Stimulated activated CD4-positive, alpha-beta T cell treated with anti-CD3 and anti-CD28 coated beads, Interleukin-2, amount 100 ng/mL, for 4 hours (primary cell): ENCODE results near the gene CLIP4.
A peak's percentile ranks its signal among the peaks of the same experiment; 100 is the strongest.

Experiments
- DNase-seq: peaks from one replicate; pipeline ENCODE4 v3.0.0-alpha.2; 2020; ENCODE audit warnings: low read depth

CLIP4 gene

DNA sequence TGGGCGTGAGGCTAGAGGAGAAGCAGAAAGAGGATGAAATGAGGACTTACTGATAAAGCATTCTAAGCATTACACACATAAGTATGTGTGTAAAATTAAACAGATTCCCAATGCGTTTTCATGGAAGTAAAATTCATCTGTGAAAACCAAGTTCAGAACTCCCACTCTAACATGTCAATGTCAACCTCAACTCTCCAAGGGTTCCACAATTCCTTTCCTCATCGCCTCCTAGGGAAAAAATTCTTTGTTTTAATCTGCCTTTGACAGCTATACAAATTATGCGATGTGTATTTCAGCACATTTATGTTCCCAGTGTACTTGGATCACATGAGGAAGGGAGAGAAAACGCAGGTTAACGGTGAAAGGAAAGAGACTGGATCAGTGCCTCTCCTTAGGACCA lies 76.6 kb downstream of the CLIP4 start:
- DNase-seq: no peak

GRCh38 chr2:29192526-29192925 lies 77.3 kb downstream of the CLIP4 start:
- no peak for DNase-seq

GRCh38 chr2:29193111-29193510 lies 77.9 kb downstream of the CLIP4 start:
- no peak for DNase-seq

DNA sequence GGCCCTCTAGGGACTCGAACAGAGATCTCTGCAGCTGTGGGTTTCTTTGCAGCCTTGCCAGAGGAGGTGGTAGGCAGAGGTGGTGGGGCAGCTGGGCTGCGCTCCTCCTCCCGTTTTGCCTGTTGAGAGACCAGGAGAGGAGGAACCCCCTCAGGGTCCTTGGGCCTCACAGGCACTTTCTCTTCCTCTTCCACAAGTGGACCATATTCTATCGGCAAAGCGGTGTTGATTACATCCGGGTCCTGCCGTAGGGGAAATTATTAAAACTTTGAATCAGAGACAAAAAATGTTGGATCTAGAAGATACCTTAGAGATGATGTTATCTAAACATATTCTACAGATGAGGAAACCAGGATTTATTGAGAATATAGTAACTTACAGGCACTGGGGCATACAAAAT lies 78.5 kb downstream of the CLIP4 start:
- DNase-seq: no peak

GRCh38 chr2:29195796-29196195 lies 80.6 kb downstream of the CLIP4 start:
- no peak for DNase-seq

- DNase-seq: peak; percentile 67
These were observed 81.9 kb downstream of the CLIP4 start for GRCh38 chr2:29196792-29197788.

GRCh38 chr2:29201979-29202378 lies 86.8 kb downstream of the CLIP4 start:
- no peak for DNase-seq

DNA sequence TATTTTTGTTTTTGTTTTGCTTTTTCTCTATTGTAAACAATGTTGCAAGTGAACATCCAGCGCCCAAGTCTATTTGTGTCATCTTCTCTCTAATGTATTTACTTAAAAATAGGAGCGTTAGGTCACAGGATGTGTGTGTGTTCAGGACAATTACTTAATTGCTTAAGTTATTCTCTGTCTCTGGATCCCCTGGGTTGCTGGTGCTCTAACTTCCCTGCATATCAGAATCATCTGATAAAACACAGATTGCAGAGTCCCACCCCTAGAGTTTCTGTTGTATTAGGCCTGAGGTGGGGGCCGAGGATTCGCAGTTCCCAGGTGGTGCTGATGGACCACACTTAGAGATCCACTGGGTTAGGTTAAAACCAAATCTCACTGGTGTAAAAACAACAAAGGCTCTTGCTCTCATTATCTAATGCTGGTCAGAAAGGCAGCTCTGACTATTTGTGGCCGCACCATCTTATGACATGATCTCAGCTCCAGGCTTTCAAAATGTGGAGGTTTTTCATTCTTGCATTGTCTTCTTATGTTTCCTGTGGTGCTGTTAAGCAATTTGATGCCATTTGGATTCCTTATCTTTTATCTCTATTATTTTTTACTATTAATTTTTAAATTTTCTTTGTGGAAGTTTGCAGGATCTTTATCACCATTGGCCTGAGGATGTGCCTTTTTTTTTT lies 87.7 kb downstream of the CLIP4 start:
- no peak for DNase-seq

GRCh38 chr2:29206941-29207340 lies 91.7 kb downstream of the CLIP4 start:
- DNase-seq: no peak

DNA sequence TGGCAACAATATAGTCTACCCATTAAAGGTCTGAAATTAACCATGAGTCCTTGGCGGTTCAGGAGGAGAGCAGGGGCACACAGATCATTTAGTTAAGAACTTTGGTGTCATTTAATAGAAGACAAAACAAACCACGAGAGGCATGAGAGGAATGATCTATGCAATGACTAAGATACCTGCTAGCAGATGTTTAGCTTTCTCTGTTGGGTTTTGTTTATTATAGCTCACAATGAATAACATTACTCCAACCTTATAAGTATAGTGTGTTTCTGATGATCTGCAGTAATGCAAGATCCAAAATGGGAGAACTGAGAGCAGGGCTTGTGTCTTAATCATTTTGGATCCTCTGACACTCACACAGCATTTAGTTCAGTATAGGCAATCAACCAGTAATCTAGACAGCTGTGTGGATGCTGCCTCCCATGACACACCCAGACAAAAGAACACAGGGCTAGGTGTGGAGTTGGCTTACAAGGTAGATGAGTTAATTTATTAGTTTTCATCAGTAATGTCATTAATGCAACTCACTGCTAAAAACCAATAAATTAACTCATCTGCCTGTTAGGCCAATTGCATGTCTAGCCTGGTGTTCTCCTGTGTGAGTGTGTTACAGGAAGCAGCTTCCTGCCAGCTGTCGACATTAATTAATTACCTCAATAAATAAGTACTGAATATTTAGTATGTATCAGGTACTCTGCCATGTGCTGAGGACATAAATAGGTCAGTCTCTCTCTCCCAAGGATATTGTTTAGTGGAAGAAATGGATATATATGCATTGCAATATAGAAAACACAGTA lies 92.3 kb downstream of the CLIP4 start:
- no peak for DNase-seq

GRCh38 chr2:29209551-29209950 lies 94.3 kb downstream of the CLIP4 start:
- no peak for DNase-seq

- no peak for DNase-seq
These were observed 96.8 kb downstream of the CLIP4 start for GRCh38 chr2:29212009-29212408.

GRCh38 chr2:29213888-29214291 lies 98.7 kb downstream of the CLIP4 start:
- DNase-seq: no peak

DNA sequence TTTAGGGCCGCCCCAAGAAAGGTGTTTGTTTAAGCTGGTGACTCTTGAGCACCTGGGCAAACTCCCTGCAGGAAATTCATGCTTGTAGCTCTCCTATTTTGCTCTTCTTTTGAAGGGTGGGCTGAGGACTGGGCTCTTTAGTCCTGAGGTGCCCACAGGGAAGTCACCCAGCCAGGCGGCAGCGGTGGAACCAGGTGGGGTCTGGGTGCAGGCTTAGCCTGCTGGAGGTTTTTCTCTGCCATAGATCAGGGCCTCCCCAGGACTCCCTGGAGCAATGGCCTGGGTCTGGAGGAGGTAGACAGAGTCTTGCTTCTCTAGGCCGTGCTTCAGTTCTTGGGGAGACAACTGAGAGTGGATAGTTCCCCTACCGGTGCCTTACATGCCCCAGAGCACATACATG lies 99.9 kb downstream of the CLIP4 start:
- DNase-seq: no peak

GRCh38 chr2:29215739-29216608 lies 100.8 kb downstream of the CLIP4 start:
- DNase-seq: no peak

GRCh38 chr2:29216609-29216909 lies 101.3 kb downstream of the CLIP4 start:
- DNase-seq: no peak

DNA sequence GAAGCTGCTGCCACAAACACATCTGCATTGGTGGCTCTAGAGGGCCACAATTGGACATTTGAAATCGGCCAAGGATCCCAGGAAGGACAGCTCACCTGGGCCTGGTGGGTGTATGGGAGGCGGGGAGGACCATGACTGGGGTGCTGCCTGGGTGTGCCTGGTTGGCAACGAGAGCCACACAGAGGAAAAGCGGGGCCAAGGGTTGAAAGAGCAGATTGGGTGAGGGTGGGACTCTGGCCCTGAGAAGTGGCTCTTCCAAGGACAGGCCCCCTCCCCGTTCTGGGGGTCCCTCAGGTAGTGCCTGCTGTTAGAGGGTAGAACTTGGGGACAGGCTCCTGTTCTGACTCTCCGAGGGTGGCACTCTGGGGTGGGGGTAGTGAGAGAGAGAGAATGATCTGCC lies 102.9 kb downstream of the CLIP4 start:
- DNase-seq: no peak

DNA sequence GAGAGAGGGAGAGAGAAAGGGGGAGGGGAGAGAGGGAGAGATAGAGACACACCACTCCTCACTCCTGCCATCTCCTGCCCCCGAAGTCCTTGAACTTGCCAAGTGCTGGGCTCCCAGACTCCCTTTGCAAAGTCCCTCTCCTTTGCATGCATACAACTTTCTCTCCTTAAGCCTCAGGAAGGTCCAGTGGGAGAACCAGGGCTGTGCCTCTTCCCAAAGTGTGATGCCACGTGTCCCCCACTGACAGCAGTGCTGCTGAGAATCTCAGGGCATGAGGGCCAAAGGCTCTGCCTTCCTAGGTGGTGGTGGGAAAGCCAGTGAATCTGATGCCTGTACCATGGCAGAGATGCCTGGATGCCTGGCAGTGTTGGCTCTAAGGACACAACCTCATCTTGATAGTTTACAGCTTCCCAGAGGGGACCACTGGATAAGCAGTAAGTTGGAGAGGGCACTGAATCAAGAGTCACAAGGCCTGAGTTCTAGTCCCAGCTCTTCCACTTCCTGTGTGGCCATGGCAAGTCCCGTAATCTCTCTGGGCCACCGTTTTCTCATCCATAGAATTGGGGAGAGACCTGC lies 103.4 kb downstream of the CLIP4 start:
- DNase-seq: no peak

DNA sequence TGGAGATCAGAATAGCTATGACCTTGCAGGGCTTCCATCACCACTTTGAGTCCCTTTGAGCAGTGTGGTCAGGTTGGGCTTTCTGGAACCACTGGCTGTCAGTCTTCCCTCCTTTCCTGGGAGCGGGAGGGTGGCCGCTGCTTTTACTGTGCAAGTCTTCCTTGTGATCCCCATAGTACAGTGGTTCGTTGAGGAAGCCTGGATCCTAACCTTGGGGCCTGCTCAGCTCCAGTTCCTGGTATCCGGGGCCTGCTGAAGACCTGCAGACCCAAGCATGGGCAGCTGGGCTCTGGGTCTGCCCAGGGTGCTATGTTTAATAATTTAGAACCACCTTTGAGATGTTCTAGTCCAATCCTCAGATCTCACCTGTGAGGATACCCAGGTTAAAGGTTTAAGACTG lies 104.2 kb downstream of the CLIP4 start:
- no peak for DNase-seq

- no peak for DNase-seq
These were observed 105.5 kb downstream of the CLIP4 start for GRCh38 chr2:29220506-29221270.
